ENCODE results near the gene NT5DC3. TPM values are rescaled to one million over a fixed set of nuclear protein-coding genes. Genes with fewer than 3 reads are reported as not detected.

NT5DC3 gene
- total RNA-seq, 1 donor from 2014 or later, result 3.1 TPM

DNA sequence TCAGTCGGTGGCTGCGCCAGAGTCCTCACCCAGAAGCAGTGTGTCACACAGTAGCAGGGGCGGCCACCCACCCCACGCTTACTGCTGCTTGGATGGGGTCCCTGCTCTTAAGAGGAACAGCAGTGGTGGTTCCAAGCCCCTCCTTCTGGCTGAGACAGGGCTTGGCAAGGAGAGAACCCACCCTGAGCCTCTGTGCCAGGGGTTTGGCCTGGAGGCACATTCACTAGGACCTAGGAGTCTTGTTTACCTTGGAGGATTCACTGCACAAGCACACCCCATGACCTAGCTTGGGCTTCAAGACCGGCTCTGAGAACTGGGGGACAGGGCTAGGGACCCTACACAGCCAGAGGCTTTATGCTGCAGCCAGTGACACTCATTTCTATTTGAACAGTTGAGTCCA, 78.6 kb downstream of the NT5DC3 start:
- TF ChIP-seq, protein P1, sequence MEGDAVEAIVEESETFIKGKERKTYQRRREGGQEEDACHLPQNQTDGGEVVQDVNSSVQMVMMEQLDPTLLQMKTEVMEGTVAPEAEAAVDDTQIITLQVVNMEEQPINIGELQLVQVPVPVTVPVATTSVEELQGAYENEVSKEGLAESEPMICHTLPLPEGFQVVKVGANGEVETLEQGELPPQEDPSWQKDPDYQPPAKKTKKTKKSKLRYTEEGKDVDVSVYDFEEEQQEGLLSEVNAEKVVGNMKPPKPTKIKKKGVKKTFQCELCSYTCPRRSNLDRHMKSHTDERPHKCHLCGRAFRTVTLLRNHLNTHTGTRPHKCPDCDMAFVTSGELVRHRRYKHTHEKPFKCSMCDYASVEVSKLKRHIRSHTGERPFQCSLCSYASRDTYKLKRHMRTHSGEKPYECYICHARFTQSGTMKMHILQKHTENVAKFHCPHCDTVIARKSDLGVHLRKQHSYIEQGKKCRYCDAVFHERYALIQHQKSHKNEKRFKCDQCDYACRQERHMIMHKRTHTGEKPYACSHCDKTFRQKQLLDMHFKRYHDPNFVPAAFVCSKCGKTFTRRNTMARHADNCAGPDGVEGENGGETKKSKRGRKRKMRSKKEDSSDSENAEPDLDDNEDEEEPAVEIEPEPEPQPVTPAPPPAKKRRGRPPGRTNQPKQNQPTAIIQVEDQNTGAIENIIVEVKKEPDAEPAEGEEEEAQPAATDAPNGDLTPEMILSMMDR (IDR thresholded peaks at IDR 0.05; ENCODE audit: borderline replicate concordance), result no peak
- no peak for DNase-seq
- Histone ChIP-seq H3K9me3 (replicated peaks) (no peaks in the 10 kb centered on the region), H3K4me1 (no peaks in the 10 kb centered on the region), H3K27ac (replicated peaks) (no peak overlapping the region), H3K27me3 (ENCODE audit: low read depth) (no peaks in the 10 kb centered on the region), H3K4me3 (no peak overlapping the region), H3K36me3 (no peaks in the 10 kb centered on the region)
- intact Hi-C loops (cut with micrococcal nuclease), result no loop called here

DNA sequence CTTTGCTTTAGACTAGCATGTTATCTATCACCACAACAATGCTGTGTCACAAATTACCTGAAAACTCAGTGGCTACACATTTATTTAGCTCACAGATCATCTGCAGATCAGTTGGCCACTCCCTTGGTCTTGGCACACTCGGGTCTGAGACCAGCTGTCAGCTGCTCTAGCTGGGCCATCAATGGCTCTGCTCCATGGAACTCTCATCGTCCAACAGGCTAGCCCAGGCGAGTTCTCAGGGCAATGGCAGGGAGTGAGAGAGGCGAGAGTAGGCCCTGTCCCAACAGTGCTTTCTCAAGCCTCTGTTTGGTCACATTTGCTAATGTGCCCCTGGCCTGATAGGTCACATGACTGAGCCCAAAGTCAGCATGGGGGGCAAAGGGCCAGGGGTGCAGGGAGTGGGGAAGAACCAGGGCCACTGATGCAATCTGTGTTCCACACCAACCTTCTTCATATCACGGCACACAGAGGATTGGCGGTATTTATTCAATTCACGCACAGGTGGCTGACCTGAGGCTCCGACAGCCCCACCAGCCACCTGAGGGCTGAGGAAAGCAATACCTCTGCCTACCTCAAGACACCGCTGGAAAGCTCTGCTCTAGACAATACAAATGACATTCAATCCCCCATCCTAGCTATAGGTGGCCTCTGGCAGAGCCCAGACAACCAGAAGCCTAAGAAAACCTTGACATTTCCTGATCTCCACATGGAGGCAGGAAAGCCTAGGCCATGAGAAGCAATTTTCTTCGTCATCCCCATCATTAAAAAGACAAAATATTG, 82.5 kb downstream of the NT5DC3 start:
- H3K4me1 ChIP-seq, result no peaks in the 10 kb centered on the region
- no peak for DNase-seq
- H3K9me3 ChIP-seq (replicated peaks), result no peaks in the 10 kb centered on the region
- TF ChIP-seq, protein P1 (IDR thresholded peaks at IDR 0.05; ENCODE audit: borderline replicate concordance), result no peak
- intact Hi-C loops (cut with micrococcal nuclease), result no loop called here
- no peaks in the 10 kb centered on the region for H3K36me3 ChIP-seq
- H3K27ac ChIP-seq (replicated peaks), result no peak overlapping the region
- peaks cover 3% of the 10 kb centered on the region for H3K27me3 ChIP-seq (ENCODE audit: low read depth)
- H3K4me3 ChIP-seq, result no peak overlapping the region

DNA sequence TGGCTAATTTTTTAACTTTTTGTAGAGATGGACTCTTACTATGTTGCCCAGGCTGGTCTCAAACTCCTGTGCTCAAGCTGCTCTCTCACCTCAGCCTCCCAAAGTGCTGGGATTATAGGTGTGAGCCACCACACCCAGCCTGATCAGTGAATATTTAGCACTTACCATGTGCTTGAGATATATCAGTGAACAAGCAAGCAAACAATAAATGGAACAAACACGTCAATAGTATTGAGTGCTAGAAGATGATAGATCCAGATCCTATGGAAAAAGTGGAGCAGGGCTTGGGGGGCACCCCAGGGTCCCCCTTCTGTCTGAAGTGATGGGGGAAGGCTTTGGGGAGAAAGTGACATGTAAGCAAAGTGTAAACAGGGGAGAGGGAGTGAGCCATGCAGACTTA, 83.8 kb downstream of the NT5DC3 start:
- no peak overlapping the region for H3K4me3 ChIP-seq
- TF ChIP-seq, protein P1 (IDR thresholded peaks at IDR 0.05; ENCODE audit: borderline replicate concordance), result no peak
- no peak for DNase-seq
- intact Hi-C loops (cut with micrococcal nuclease), result no loop called here
- H3K27me3 ChIP-seq (ENCODE audit: low read depth), result peaks cover 11% of the 10 kb centered on the region
- no peaks in the 10 kb centered on the region for H3K36me3 ChIP-seq
- H3K4me1 ChIP-seq, result no peaks in the 10 kb centered on the region
- H3K9me3 ChIP-seq (replicated peaks), result no peaks in the 10 kb centered on the region
- no peak overlapping the region for H3K27ac ChIP-seq (replicated peaks)

DNA sequence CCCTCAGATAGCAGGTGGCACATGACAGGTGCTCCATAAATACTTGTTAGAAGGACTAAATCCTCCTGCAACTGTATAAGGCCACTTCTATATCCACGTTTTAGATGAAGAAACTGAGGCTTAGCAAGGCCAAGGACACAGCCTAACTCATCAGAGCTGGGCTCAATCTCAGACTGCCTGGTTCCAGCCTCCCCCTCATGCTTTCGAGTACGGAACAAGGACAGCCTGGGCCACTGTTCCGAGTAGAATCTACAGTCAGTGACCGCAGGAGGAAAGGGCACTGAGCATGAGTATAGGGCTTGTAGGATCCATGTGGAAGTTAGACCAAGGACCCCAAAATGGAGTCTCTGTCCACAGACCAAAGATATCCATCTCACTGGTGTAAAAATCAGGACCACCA, 84.6 kb downstream of the NT5DC3 start:
- DNase-seq, result no peak
- Histone ChIP-seq H3K4me1 (no peaks in the 10 kb centered on the region), H3K27me3 (ENCODE audit: low read depth) (peaks cover 11% of the 10 kb centered on the region), H3K4me3 (no peak overlapping the region), H3K36me3 (no peaks in the 10 kb centered on the region), H3K27ac (replicated peaks) (no peak overlapping the region), H3K9me3 (replicated peaks) (no peaks in the 10 kb centered on the region)
- TF ChIP-seq, protein P1 (IDR thresholded peaks at IDR 0.05; ENCODE audit: borderline replicate concordance), result no peak
- intact Hi-C loops (cut with micrococcal nuclease), result no loop called here

DNA sequence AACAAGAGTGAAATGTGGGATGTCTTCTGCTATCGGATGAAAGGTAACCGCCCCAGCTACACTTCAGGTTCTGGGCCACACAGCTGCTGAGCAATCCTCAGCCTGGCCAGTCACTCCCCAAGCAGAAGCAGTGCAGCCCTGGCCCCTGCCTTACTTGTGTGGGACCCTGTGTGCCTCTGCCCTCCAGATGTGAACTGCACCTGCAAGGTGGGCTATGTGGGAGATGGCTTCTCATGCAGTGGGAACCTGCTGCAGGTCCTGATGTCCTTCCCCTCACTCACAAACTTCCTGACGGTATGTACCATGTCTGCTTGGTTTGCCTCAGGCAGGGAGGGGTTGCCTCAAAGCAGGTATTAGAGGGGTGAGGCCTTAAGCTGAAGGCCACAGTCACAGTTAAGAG, 85.6 kb downstream of the NT5DC3 start:
- no peaks in the 10 kb centered on the region for H3K9me3 ChIP-seq (replicated peaks)
- TF ChIP-seq, protein P1 (IDR thresholded peaks at IDR 0.05; ENCODE audit: borderline replicate concordance), result no peak
- intact Hi-C loops (cut with micrococcal nuclease), result no loop called here
- no peak overlapping the region for H3K4me3 ChIP-seq
- H3K4me1 ChIP-seq, result no peaks in the 10 kb centered on the region
- H3K27ac ChIP-seq (replicated peaks), result no peak overlapping the region
- H3K36me3 ChIP-seq, result no peaks in the 10 kb centered on the region
- peaks cover 11% of the 10 kb centered on the region for H3K27me3 ChIP-seq (ENCODE audit: low read depth)
- no peak for DNase-seq
